PC-9 (cell line): Measurements from ENCODE around the gene TPM3.

Experiments
- EZH2 ChIP-seq: fragments of 200-600 bp; sonication (generic); IDR thresholded peaks from 2 replicates; pipeline ENCODE4 v1.8.0; 2017; ENCODE audit warnings: antibody characterized with exemption, low read depth
- TF ChIP-seq, protein P1 (sequence below): fragments of 200-600 bp; sonication (generic); conservative IDR thresholded peaks from 2 replicates; pipeline ENCODE4 v1.6.1; 2017; ENCODE audit warnings: mixed run types, antibody characterized with exemption, mild to moderate bottlenecking, moderate library complexity

DNA sequence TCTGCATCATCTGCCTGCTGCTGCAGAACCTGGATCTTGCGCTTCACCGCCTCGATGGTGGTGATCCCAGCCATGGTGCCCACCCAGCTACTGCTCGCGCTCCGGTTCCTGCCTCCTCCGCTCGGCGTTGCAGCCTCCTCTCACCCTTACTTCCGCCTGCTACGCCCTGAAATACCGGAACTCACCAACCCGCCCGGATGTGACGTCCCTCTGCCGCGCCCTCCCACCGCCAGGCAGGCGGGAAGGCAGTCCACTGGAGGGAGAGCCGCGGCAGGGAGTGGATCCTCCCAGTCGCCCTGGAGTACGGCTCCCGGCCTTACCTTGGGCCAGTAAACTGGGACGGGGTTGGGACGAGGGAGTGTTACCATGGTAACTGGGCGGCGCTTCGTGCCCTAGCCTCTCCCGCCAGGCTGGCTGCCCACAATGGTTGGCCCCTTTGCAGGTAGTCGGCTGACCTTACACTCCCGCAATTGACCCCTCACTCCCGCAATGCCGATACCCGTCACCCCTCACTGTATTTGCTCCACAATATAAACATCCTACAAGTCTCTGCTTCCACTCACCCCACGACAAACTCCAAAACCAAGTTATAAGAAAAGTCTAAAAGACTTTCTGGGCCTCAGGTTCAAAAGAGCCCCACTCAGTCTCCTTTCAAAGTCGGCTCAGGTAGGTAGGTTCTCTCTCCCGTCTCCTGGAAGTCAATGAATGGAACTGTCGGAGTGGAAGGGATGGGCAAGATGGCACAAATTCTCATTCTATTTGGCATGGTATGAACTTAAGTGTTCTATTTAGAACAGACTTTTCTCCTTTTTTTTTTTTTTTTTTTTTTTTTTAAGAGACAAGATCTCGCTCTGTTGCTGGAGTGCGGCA, 8.6 kb downstream of the TPM3 start:
- TF ChIP-seq, protein P1, sequence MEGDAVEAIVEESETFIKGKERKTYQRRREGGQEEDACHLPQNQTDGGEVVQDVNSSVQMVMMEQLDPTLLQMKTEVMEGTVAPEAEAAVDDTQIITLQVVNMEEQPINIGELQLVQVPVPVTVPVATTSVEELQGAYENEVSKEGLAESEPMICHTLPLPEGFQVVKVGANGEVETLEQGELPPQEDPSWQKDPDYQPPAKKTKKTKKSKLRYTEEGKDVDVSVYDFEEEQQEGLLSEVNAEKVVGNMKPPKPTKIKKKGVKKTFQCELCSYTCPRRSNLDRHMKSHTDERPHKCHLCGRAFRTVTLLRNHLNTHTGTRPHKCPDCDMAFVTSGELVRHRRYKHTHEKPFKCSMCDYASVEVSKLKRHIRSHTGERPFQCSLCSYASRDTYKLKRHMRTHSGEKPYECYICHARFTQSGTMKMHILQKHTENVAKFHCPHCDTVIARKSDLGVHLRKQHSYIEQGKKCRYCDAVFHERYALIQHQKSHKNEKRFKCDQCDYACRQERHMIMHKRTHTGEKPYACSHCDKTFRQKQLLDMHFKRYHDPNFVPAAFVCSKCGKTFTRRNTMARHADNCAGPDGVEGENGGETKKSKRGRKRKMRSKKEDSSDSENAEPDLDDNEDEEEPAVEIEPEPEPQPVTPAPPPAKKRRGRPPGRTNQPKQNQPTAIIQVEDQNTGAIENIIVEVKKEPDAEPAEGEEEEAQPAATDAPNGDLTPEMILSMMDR, result no peak
- no peak for TF ChIP-seq EZH2
